H9 (cell line): ENCODE measurements around the gene ARHGEF2. TPM values are rescaled to one million over a fixed set of nuclear protein-coding genes. Genes with fewer than 3 reads are reported as not detected.

Experiments used
- DNase-seq: peaks from one replicate; pipeline ENCODE4 v3.0.0-alpha.2; 2017
- H2AFZ ChIP-seq: one replicate; pipeline ENCODE4 v1.6.1; 2013; ENCODE audit warnings: mild to moderate bottlenecking, low read length, control low read depth, moderate library complexity
- H2AK5ac ChIP-seq: 2 replicates; pipeline ENCODE4 v1.6.1; 2013; ENCODE audit warnings: low read length, control low read depth, mixed read lengths; ENCODE audit not compliant: insufficient read length
- H2BK120ac ChIP-seq: one replicate; pipeline ENCODE4 v1.6.1; 2013; ENCODE audit warnings: low read depth, mild to moderate bottlenecking, low read length, control low read depth, inconsistent platforms; ENCODE audit not compliant: poor library complexity, severe bottlenecking
- H2BK12ac ChIP-seq: 2 replicates; pipeline ENCODE4 v1.6.1; 2013; ENCODE audit warnings: low read length, control low read depth, mixed read lengths, low read depth; ENCODE audit not compliant: insufficient read length
- H2BK15ac ChIP-seq: 2 replicates; pipeline ENCODE4 v1.6.1; 2013; ENCODE audit warnings: low read depth, low read length, control low read depth
- H2BK20ac ChIP-seq: one replicate; pipeline ENCODE4 v1.6.1; 2013; ENCODE audit warnings: low read depth, mild to moderate bottlenecking, low read length, control low read depth, inconsistent platforms; ENCODE audit not compliant: poor library complexity, severe bottlenecking
- H2BK5ac ChIP-seq: 2 replicates; pipeline ENCODE4 v1.6.1; 2013; ENCODE audit warnings: low read length, control low read depth, mixed read lengths; ENCODE audit not compliant: insufficient read length
- H3K14ac ChIP-seq: 2 replicates; pipeline ENCODE4 v1.6.1; 2013; ENCODE audit warnings: low read length, control low read depth; ENCODE audit not compliant: insufficient read depth
- H3K18ac ChIP-seq: 2 replicates; pipeline ENCODE4 v1.6.1; 2013; ENCODE audit warnings: low read depth, mild to moderate bottlenecking, mixed read lengths, low read length, control low read depth; ENCODE audit not compliant: insufficient read length
- H3K23ac ChIP-seq: 2 replicates; pipeline ENCODE4 v1.6.1; 2013; ENCODE audit warnings: low read length, control low read depth, mixed read lengths, low read depth; ENCODE audit not compliant: insufficient read length
- H3K23me2 ChIP-seq: 2 replicates; pipeline ENCODE4 v1.6.1; 2013; ENCODE audit warnings: low read depth, mild to moderate bottlenecking, mixed read lengths, low read length, control low read depth; ENCODE audit not compliant: insufficient read length, poor library complexity, severe bottlenecking
- H3K27ac ChIP-seq: 2 replicates; pipeline ENCODE4 v1.5.1; 2013; ENCODE audit warnings: low read length, control low read depth, mixed read lengths, low read depth; ENCODE audit not compliant: insufficient read length
- H3K27me3 ChIP-seq: 2 replicates; pipeline ENCODE4 v1.6.1; 2013; ENCODE audit warnings: low read length, control low read depth, inconsistent platforms; ENCODE audit not compliant: insufficient read depth
- H3K4ac ChIP-seq: 2 replicates; pipeline ENCODE4 v1.6.1; 2013; ENCODE audit warnings: low read depth, mild to moderate bottlenecking, control low read depth, inconsistent platforms, low read length, moderate library complexity
- H3K4me1 ChIP-seq: 2 replicates; pipeline ENCODE4 v1.6.1; 2013; ENCODE audit warnings: low read length, control low read depth, inconsistent platforms; ENCODE audit not compliant: insufficient read depth
- H3K4me2 ChIP-seq: 2 replicates; pipeline ENCODE4 v1.6.1; 2013; ENCODE audit warnings: low read length, control low read depth, mixed read lengths; ENCODE audit not compliant: insufficient read length, insufficient read depth
- H3K56ac ChIP-seq: 2 replicates; pipeline ENCODE4 v1.6.1; 2013; ENCODE audit warnings: low read depth, mild to moderate bottlenecking, mixed read lengths, low read length, control low read depth; ENCODE audit not compliant: insufficient read length
- H3K79me1 ChIP-seq: 2 replicates; pipeline ENCODE4 v1.6.1; 2013; ENCODE audit warnings: low read depth, mild to moderate bottlenecking, moderate library complexity, low read length, control low read depth, inconsistent platforms; ENCODE audit not compliant: insufficient read depth, poor library complexity, severe bottlenecking
- H3K79me2 ChIP-seq: 2 replicates; pipeline ENCODE4 v1.6.1; 2013; ENCODE audit warnings: low read length, control low read depth, inconsistent platforms; ENCODE audit not compliant: insufficient read depth
- H3K9ac ChIP-seq: 2 replicates; pipeline ENCODE4 v1.6.1; 2013; ENCODE audit warnings: low read length, control low read depth, mixed read lengths; ENCODE audit not compliant: insufficient read length; ENCODE audit errors: extremely low read depth
- H3K9me3 ChIP-seq: one replicate; pipeline ENCODE4 v1.6.1; 2013; ENCODE audit warnings: low read depth, low read length, inconsistent platforms; ENCODE audit not compliant: control insufficient read depth
- H3T11ph ChIP-seq: one replicate; pipeline ENCODE4 v1.6.1; 2013; ENCODE audit warnings: mild to moderate bottlenecking, low read length, control low read depth, inconsistent platforms
- H4K20me1 ChIP-seq: one replicate; pipeline ENCODE4 v1.6.1; 2013; ENCODE audit not compliant: control insufficient read depth, insufficient read length, insufficient read depth
- H4K5ac ChIP-seq: 2 replicates; pipeline ENCODE4 v1.6.1; 2013; ENCODE audit warnings: low read depth, mild to moderate bottlenecking, mixed read lengths, low read length, control low read depth; ENCODE audit not compliant: insufficient read length
- H4K8ac ChIP-seq: replicated peaks from 2 replicates; pipeline ENCODE4 v1.6.1; 2013; ENCODE audit warnings: low read length, control low read depth, mixed read lengths, low read depth; ENCODE audit not compliant: insufficient read length
- H4K91ac ChIP-seq: 2 replicates; pipeline ENCODE4 v1.6.1; 2013; ENCODE audit warnings: low read depth, mild to moderate bottlenecking, moderate library complexity, mixed read lengths, low read length, control low read depth; ENCODE audit not compliant: insufficient read length
- H3K27ac Mint-ChIP-seq, 3 experiments: 2 replicates in 2 of 3; 3 replicates in 1 of 3; pipeline ENCODE4 v1.8.0; 2020 to 2021; ENCODE audit warnings: mixed read lengths in 3 of 3, mild to moderate bottlenecking in 1 of 3, moderate library complexity in 1 of 3
- H3K27me3 Mint-ChIP-seq: 2 replicates; pipeline ENCODE4 v1.8.0; 2021; ENCODE audit warnings: low read depth, mild to moderate bottlenecking, moderate library complexity, mixed read lengths
- H3K36me3 Mint-ChIP-seq, 3 experiments: 2 replicates in 2 of 3; 3 replicates in 1 of 3; pipeline ENCODE4 v1.8.0; 2020 to 2021; ENCODE audit warnings: low read depth in 3 of 3, mixed read lengths in 3 of 3; ENCODE audit not compliant: insufficient read depth in 1 of 3
- H3K4me1 Mint-ChIP-seq, 2 experiments: 2 replicates each; pipeline ENCODE4 v1.8.0; 2020; ENCODE audit warnings: mixed read lengths in 2 of 2
- H3K4me3 Mint-ChIP-seq, 2 experiments: 2 replicates in 1 of 2; 3 replicates in 1 of 2; pipeline ENCODE4 v1.8.0; 2020 to 2021; ENCODE audit warnings: mild to moderate bottlenecking in 2 of 2, mixed read lengths in 2 of 2, moderate library complexity in 1 of 2
- H3K9me3 Mint-ChIP-seq, 2 experiments: 2 replicates in 1 of 2; 3 replicates in 1 of 2; pipeline ENCODE4 v1.8.0; 2020; ENCODE audit warnings: mild to moderate bottlenecking in 2 of 2, mixed read lengths in 2 of 2, moderate library complexity in 1 of 2
- WGBS: extraction: QIAGEN DNeasy Blood & Tissue Kit; methylation state at CpG from one replicate; pipeline ENCODE4 v1.1.7; 2013; ENCODE audit warnings: missing lambda C conversion rate, low lambda C conversion rate, mixed read lengths; ENCODE audit not compliant: insufficient read length; ENCODE audit errors: extremely low coverage; 5-methylcytosine and 5-hydroxymethylcytosine counted together
- total RNA-seq: library from RNA; stranded (reverse); gene quantifications from 2 replicates; pipeline ENCODE4 v1.2.1, GENCODE V29; 2021
- TF ChIP-seq, protein P1 (sequence below): fragments of 200-600 bp; sonication (generic); conservative IDR thresholded peaks from 3 replicates; pipeline ENCODE4 v1.8.0; 2021; ENCODE audit warnings: antibody characterized with exemption, mild to moderate bottlenecking

ARHGEF2 gene
- total RNA-seq, 1 experiment from 2014 or later = 111 TPM

GRCh38 chr1:155976913-155977689, 1.2 kb downstream of the ARHGEF2 start:
- WGBS = no CpG with 5 or more reads among the region's 5 CpGs
- Histone ChIP-seq H2AFZ (no peak overlapping the region), H3K27ac (no peak overlapping the region), H3K4me2 (peak overlapping the region; percentile 81), H3K9me3 (no peaks in the 10 kb centered on the region), H4K91ac (no peak overlapping the region), H3K18ac (no peak overlapping the region), H3K23me2 (peaks cover 28% of the 10 kb centered on the region), H3K9ac (peak overlapping the region; percentile 71), H2BK5ac (no peak overlapping the region), H3K56ac (no peak overlapping the region), H2BK15ac (no peak overlapping the region), H3K27me3 (no peaks in the 10 kb centered on the region), H3K4me1 (peaks cover 11% of the 10 kb centered on the region), H2AK5ac (no peak overlapping the region), H3K23ac (no peak overlapping the region), H3K14ac (no peak overlapping the region), H2BK120ac (no peak overlapping the region), H2BK12ac (no peak overlapping the region), H3K79me1 (peaks cover 9% of the 10 kb centered on the region), H4K8ac (no peak overlapping the region), H2BK20ac (no peak overlapping the region), H4K20me1 (peaks cover 7% of the 10 kb centered on the region), H4K5ac (no peak overlapping the region), H3K79me2 (peaks cover 32% of the 10 kb centered on the region; the same call in 1 of the 2 replicates), H3K4ac (no peak overlapping the region), H3T11ph (no peak overlapping the region)
- peak overlapping the region; percentile 90 to 92 for H3K4me3 Mint-ChIP-seq
- TF ChIP-seq, protein P1, sequence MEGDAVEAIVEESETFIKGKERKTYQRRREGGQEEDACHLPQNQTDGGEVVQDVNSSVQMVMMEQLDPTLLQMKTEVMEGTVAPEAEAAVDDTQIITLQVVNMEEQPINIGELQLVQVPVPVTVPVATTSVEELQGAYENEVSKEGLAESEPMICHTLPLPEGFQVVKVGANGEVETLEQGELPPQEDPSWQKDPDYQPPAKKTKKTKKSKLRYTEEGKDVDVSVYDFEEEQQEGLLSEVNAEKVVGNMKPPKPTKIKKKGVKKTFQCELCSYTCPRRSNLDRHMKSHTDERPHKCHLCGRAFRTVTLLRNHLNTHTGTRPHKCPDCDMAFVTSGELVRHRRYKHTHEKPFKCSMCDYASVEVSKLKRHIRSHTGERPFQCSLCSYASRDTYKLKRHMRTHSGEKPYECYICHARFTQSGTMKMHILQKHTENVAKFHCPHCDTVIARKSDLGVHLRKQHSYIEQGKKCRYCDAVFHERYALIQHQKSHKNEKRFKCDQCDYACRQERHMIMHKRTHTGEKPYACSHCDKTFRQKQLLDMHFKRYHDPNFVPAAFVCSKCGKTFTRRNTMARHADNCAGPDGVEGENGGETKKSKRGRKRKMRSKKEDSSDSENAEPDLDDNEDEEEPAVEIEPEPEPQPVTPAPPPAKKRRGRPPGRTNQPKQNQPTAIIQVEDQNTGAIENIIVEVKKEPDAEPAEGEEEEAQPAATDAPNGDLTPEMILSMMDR = no peak
- H3K9me3 Mint-ChIP-seq = no peaks in the 10 kb centered on the region
- peak; percentile 43 for DNase-seq
- H3K27ac Mint-ChIP-seq = peak overlapping the region; percentile 91 to 99 (median 91); a peak in 6 of 7 replicates
- H3K4me1 Mint-ChIP-seq = peaks cover 80 to 85% of the 10 kb centered on the region in 2 experiments
- H3K27me3 Mint-ChIP-seq = no peaks in the 10 kb centered on the region
- H3K36me3 Mint-ChIP-seq = peaks cover 2 to 16% (median 13%) of the 10 kb centered on the region in 3 experiments; a peak in 6 of 7 replicates
